ENCODE results near the gene ADCY2.

ADCY2 gene

GRCh38 chr5:7367780-7368179, 28.2 kb upstream of the ADCY2 start:
- DNase-seq (ENCODE audit: low read depth): no peak
- H3K4me3 ChIP-seq (ENCODE audit: low read depth, low read length): no peak overlapping the region
- TF ChIP-seq, protein P1, sequence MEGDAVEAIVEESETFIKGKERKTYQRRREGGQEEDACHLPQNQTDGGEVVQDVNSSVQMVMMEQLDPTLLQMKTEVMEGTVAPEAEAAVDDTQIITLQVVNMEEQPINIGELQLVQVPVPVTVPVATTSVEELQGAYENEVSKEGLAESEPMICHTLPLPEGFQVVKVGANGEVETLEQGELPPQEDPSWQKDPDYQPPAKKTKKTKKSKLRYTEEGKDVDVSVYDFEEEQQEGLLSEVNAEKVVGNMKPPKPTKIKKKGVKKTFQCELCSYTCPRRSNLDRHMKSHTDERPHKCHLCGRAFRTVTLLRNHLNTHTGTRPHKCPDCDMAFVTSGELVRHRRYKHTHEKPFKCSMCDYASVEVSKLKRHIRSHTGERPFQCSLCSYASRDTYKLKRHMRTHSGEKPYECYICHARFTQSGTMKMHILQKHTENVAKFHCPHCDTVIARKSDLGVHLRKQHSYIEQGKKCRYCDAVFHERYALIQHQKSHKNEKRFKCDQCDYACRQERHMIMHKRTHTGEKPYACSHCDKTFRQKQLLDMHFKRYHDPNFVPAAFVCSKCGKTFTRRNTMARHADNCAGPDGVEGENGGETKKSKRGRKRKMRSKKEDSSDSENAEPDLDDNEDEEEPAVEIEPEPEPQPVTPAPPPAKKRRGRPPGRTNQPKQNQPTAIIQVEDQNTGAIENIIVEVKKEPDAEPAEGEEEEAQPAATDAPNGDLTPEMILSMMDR (IDR thresholded peaks at IDR 0.05; ENCODE audit: low read depth, low read length, missing control alignments): no peak

GRCh38 chr5:7372399-7372798, 23.5 kb upstream of the ADCY2 start:
- DNase-seq (ENCODE audit: low read depth): no peak
- H3K4me3 ChIP-seq (ENCODE audit: low read depth, low read length): no peak overlapping the region
- TF ChIP-seq, protein P1 (IDR thresholded peaks at IDR 0.05; ENCODE audit: low read depth, low read length, missing control alignments): no peak

DNA sequence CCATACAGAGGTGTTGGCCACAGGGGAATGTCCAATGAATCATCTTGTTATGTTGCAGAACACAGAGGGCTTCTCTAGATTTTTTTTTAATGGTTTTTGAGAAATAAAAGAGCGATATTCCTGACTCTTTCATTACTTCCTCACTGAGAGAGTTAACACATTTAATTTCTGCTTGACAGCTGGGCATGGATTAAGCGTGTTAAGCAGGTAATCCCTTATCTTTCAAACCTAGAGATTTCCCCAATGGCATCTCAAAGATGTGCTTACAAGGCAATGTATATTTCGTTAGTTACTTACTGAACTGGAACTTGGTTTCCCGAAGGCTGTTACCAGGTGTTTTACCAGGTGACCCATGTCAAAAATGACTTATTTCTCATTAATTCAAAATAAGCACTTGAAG, 21.8 kb upstream of the ADCY2 start:
- no peak overlapping the region for H3K4me3 ChIP-seq (ENCODE audit: low read depth, low read length)
- no peak for DNase-seq (ENCODE audit: low read depth)
- TF ChIP-seq, protein P1 (IDR thresholded peaks at IDR 0.05; ENCODE audit: low read depth, low read length, missing control alignments): no peak

GRCh38 chr5:7375457-7375856, 20.5 kb upstream of the ADCY2 start:
- TF ChIP-seq, protein P1 (IDR thresholded peaks at IDR 0.05; ENCODE audit: low read depth, low read length, missing control alignments): no peak
- DNase-seq (ENCODE audit: low read depth): no peak
- H3K4me3 ChIP-seq (ENCODE audit: low read depth, low read length): no peak overlapping the region

GRCh38 chr5:7376871-7377270, 19.1 kb upstream of the ADCY2 start:
- DNase-seq (ENCODE audit: low read depth): no peak
- no peak overlapping the region for H3K4me3 ChIP-seq (ENCODE audit: low read depth, low read length)
- TF ChIP-seq, protein P1 (IDR thresholded peaks at IDR 0.05; ENCODE audit: low read depth, low read length, missing control alignments): no peak

DNA sequence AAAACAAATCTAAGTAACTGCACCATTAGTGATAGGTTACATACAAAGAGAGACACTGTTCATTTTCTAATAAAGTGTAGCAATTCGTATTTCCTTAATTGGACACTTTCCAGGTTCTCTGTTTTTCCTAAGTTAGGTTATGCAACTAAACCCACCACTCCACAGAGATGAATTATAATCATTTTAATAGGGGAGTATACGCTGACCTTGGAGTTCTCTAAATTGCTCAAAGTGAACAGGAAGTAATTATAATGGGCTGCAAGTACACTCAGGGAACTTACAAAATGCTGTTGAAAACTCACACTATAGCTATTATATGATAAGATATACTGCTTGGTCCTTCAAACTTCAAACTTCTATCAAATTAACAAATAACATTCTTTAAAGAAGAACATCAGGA, 18.2 kb upstream of the ADCY2 start:
- no peak overlapping the region for H3K4me3 ChIP-seq (ENCODE audit: low read depth, low read length)
- no peak for DNase-seq (ENCODE audit: low read depth)
- TF ChIP-seq, protein P1 (IDR thresholded peaks at IDR 0.05; ENCODE audit: low read depth, low read length, missing control alignments): no peak

- no peak overlapping the region for H3K4me3 ChIP-seq (ENCODE audit: low read depth, low read length)
- DNase-seq (ENCODE audit: low read depth): no peak
- TF ChIP-seq, protein P1 (IDR thresholded peaks at IDR 0.05; ENCODE audit: low read depth, low read length, missing control alignments): no peak
Measured at GRCh38 chr5:7382588-7382987, 13.3 kb upstream of the ADCY2 start.

All from GM12864 (cell line).